Right lobe of liver (tissue), 6 donors: Measurements from ENCODE around the gene TMED8. TPM values are rescaled to one million over a fixed set of nuclear protein-coding genes. Genes with fewer than 3 reads are reported as not detected.

ENCODE experiments used
- ATAC-seq, 4 donors: fragments of 200-7000 bp; cut with Tn5 transposase; one replicate each; pipeline ENCODE4 v1.9.1; 2020; ENCODE audit warnings: mild to moderate bottlenecking in 4 of 4, moderate library complexity in 4 of 4
- DNase-seq, 3 donors: peaks; one replicate each; pipeline ENCODE4 v3.0.0-alpha.2; 2020
- H3K27ac ChIP-seq, 3 donors: fragments of 200-600 bp; one replicate each; pipeline ENCODE4 v1.8.0; 2022
- H3K27me3 ChIP-seq, 2 donors: fragments of 200-600 bp; one replicate each; pipeline ENCODE4 v1.8.0; 2022
- H3K36me3 ChIP-seq, 4 donors: fragments of 200-600 bp; sonication (generic) in 1 of 4; one replicate each; pipeline versions ENCODE4 v1.5.1 to v1.8.0; 2017 to 2022; ENCODE audit warnings: control low read depth in 1 of 4
- H3K4me1 ChIP-seq, 4 donors: fragments of 200-600 bp; sonication (generic) in 1 of 4; one replicate each; pipeline versions ENCODE4 v1.5.1 to v1.8.0; 2017 to 2022; ENCODE audit warnings: control low read depth in 1 of 4
- H3K4me3 ChIP-seq, 3 donors: fragments of 200-600 bp; one replicate each; pipeline ENCODE4 v1.8.0; 2022
- H3K9me3 ChIP-seq, 4 donors: fragments of 200-600 bp; sonication (generic) in 1 of 4; one replicate each; pipeline versions ENCODE4 v1.5.1 to v1.8.0; 2017 to 2022; ENCODE audit warnings: control low read depth in 1 of 4
- CTCF ChIP-seq, 4 donors: fragments of 200-600 bp in 3 of 4; fragments of 450-650 bp in 1 of 4; IDR thresholded peaks; one replicate each; pipeline versions ENCODE4 v1.5.1 to v1.8.0; 2016 to 2022; ENCODE audit warnings: antibody characterized with exemption in 4 of 4, mild to moderate bottlenecking in 2 of 4
- POLR2A ChIP-seq: fragments of 450-650 bp; IDR thresholded peaks from one replicate; pipeline ENCODE4 v1.6.1; 2017; ENCODE audit warnings: antibody characterized with exemption, mild to moderate bottlenecking
- WGBS: methylation state at CpG from one replicate; pipeline ENCODE4 v1.1.6; 2018; ENCODE audit warnings: low coverage, low lambda C conversion rate; ENCODE audit not compliant: insufficient coverage; ENCODE audit errors: missing lambda C conversion rate; 5-methylcytosine and 5-hydroxymethylcytosine counted together
- intact Hi-C, 2 donors: fragments of 100-400 bp; cut with DNase I; formaldehyde crosslinking; loops; one replicate each; pipeline versions ENCODE4 v1.11.2 to v1.14.1; 2022
- total RNA-seq, 6 experiments: library from RNA; depleted of rRNA in 2 of 6; stranded (reverse); fragments of >200 nt in 2 of 6; fragmentation: NEBNext Ultra II Directional in 3 of 6; extraction: Animal tissue kit (Norgen Biotek cat#: 25700) in 3 of 6; gene quantifications; one replicate each; pipeline versions ENCODE4 v1.1.0 to v1.2.4, GENCODE V29; 2016 to 2023
- donor health status: DM: no; HTN: yes; CAD: no.
- donor health status: DM: no; HTN: no; CAD: no.
- donor health status: DM: no; HTN: no; CAD: no.
- donor health status: DM: no; HTN: yes; CAD: no.
- donor health status: DM: no; HTN: yes; CAD: no.

TMED8 gene
- total RNA-seq, 6 experiments from 2014 or later: 2.5 to 4.4 (median 3.1) TPM

- intact Hi-C loops: loop anchor here in 1 of 2 donors (10.0 kb wide), 1 partner anchor 142 kb away; no protein-coding TSS in a partner anchor
- DNase-seq (no peak), ATAC-seq (no peak)
- no peak overlapping the region for H3K4me3 ChIP-seq
- no peaks in the 10 kb centered on the region for H3K27me3 ChIP-seq
- H3K36me3 ChIP-seq: peaks cover 0 to 5% (median 1%) of the 10 kb centered on the region in 4 donors
- WGBS: 93% methylated on average over 8 of the region's 8 CpGs
- H3K4me1 ChIP-seq: no peaks in the 10 kb centered on the region
- H3K9me3 ChIP-seq: no peaks in the 10 kb centered on the region
- TF ChIP-seq CTCF (IDR thresholded peaks at IDR 0.05) (no peak), POLR2A (no peak)
- no peak overlapping the region for H3K27ac ChIP-seq
Observed at GRCh38 chr14:77296906-77297305, 80.0 kb downstream of the TMED8 start.

DNA sequence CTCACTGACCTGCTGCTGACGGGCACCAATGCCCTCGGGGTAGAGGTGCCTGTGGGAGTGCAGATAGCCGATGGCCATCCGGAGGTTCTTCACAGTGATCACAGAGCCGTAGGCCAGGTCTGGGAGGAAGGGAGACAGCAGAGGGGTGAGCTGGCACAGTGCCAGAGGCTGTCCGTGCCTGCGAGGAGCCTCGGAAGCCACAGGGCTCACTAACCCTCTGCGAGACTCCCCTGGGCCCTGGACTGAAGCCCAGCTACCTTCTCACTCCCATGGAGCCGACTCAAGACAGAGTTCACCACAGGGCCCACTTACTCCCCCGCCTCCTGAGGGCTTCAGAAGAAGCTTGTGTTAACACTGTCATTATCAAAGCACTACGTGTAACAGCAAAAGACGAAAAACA is 80.7 kb downstream of the TMED8 start:
- DNase-seq: no peak
- 85% methylated on average over 4 of the region's 13 CpGs for WGBS
- ATAC-seq: no peak
- Histone ChIP-seq H3K27ac (no peak overlapping the region), H3K4me3 (no peak overlapping the region), H3K27me3 (no peaks in the 10 kb centered on the region), H3K36me3 (peaks cover 0 to 5% (median 1%) of the 10 kb centered on the region in 4 donors), H3K9me3 (no peaks in the 10 kb centered on the region), H3K4me1 (no peaks in the 10 kb centered on the region)
- TF ChIP-seq POLR2A: no peak
- TF ChIP-seq CTCF (IDR thresholded peaks at IDR 0.05): no peak
- intact Hi-C loops: loop anchor here in 1 of 2 donors (10.0 kb wide), 1 partner anchor 141 kb away; no protein-coding TSS in a partner anchor

DNA sequence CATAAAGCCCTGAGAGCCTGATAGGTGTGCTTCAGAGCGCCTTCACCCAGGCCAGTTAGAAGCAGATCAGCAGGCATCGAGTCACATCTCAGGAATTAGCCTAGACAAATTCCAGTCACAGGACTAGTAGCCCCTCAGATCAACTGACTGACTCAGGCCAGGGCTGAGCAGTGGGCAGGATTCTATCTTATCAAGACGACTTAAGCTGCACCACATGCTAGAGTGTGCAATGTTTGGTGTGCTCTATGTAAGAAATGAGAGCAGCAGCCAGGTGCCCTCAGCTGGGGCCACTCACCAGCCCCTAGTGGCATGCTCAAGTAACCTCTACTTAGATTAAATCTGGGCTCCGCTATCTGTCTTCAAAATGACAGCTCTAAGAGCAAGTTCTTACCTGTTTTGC is 86.2 kb downstream of the TMED8 start:
- Histone ChIP-seq H3K27me3 (no peaks in the 10 kb centered on the region), H3K4me1 (no peaks in the 10 kb centered on the region), H3K4me3 (no peak overlapping the region), H3K27ac (no peak overlapping the region), H3K9me3 (no peaks in the 10 kb centered on the region), H3K36me3 (peaks cover 0 to 21% (median 3%) of the 10 kb centered on the region in 4 donors)
- whole genome bisulfite sequencing: 100% methylated on average over 1 of the region's 4 CpGs
- intact Hi-C loops: loop anchor here in 1 of 2 donors (10.0 kb wide), 1 partner anchor 136 kb away; no protein-coding TSS in a partner anchor
- DNase-seq: no peak
- TF ChIP-seq POLR2A: no peak
- no peak for TF ChIP-seq CTCF (IDR thresholded peaks at IDR 0.05)
- ATAC-seq: no peak

DNA sequence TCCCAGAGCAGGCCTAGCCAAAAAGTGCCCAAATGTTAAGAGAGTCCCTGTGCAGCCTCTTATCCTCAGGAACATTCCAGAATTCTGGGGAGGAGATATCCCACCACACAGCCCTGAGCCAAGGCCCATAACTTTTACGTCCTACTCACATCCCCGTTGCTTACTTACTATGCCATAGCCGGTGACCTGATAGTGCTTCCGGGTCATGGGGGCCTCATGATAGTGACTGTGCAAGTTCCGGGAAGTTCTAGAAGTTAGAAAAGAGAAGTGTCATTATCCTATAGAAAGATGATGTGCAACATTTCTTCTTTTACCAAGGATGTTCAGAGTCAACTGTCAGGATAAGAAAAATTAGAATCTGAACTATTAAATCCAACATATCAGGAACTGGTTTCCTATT is 90.3 kb downstream of the TMED8 start:
- Histone ChIP-seq H3K9me3 (no peaks in the 10 kb centered on the region), H3K4me3 (no peak overlapping the region), H3K27me3 (no peaks in the 10 kb centered on the region), H3K36me3 (peaks cover 0 to 45% (median 6%) of the 10 kb centered on the region in 4 donors), H3K4me1 (no peaks in the 10 kb centered on the region), H3K27ac (no peak overlapping the region)
- DNase-seq (no peak), ATAC-seq (no peak)
- TF ChIP-seq CTCF (IDR thresholded peaks at IDR 0.05): no peak
- no peak for TF ChIP-seq POLR2A
- intact Hi-C loops: no loop called here
- 81% methylated on average over 5 of the region's 5 CpGs for WGBS

Other genes starting within 250 kb of the TMED8 start
- gene ZDHHC22, start 235.3 kb downstream of the TMED8 start, total RNA-seq: not detected
- under 1 TPM in 4 of 6 experiments, not detected in 2; 0.07 to 0.82 (median 0.15) TPM for gene TMEM63C, start 195.3 kb downstream of the TMED8 start, total RNA-seq
- not detected for gene NGB, start 105.9 kb downstream of the TMED8 start, total RNA-seq
- 10 to 100 TPM in 5 of 6 experiments, 1 to 10 TPM in 1; 5.5 to 15.9 (median 12.9) TPM for gene POMT2, start 56.2 kb downstream of the TMED8 start, total RNA-seq
- gene GSTZ1, start 56.1 kb downstream of the TMED8 start, total RNA-seq: 100 to 1,000 TPM in 1 of 6 experiments, 10 to 100 TPM in 5; 31.1 to 123 (median 50.0) TPM
- gene SAMD15, start 285 bp upstream of the TMED8 start, total RNA-seq: under 1 TPM in 4 of 6 experiments, not detected in 2; 0.12 to 0.42 (median 0.31) TPM
- gene NOXRED1, start 46.4 kb upstream of the TMED8 start, total RNA-seq: under 1 TPM in 4 of 6 experiments, not detected in 2; 0.20 to 0.47 (median 0.37) TPM
- 1 to 10 TPM; 7.2 to 9.9 (median 8.6) TPM for gene VIPAS39, start 80.5 kb upstream of the TMED8 start, total RNA-seq
- 100 to 1,000 TPM in 1 of 6 experiments, 10 to 100 TPM in 5; 40.6 to 114 (median 77.6) TPM for gene AHSA1, start 81.0 kb upstream of the TMED8 start, total RNA-seq
- under 1 TPM in 1 of 6 experiments, not detected in 5; 0.37 TPM for gene ISM2, start 121.7 kb upstream of the TMED8 start, total RNA-seq
- 10 to 100 TPM in 3 of 6 experiments, 1 to 10 TPM in 3; 5.9 to 16.4 (median 10.7) TPM for gene SPTLC2, start 239.5 kb upstream of the TMED8 start, total RNA-seq